Astrocyte of the cerebellum (primary cell): ENCODE results near the gene ASZ1.

Experiments
- DNase-seq: peaks from one replicate; pipeline ENCODE4 v3.0.0-alpha.2; 2011; ENCODE audit warnings: low read depth
- H3K4me3 ChIP-seq: 2 replicates; pipeline ENCODE4 v1.5.1; 2011; ENCODE audit warnings: mild to moderate bottlenecking, low read depth, low read length, moderate library complexity
- in situ Hi-C: cut with HindIII; loops from 2 replicates; pipeline ENCODE4 v1.10.0; 2017; ENCODE audit warnings: low sequenced_read_pairs
- TF ChIP-seq, protein P1 (sequence below): IDR thresholded peaks from 2 replicates; pipeline ENCODE4 v1.5.1; 2012; ENCODE audit warnings: low read length, low read depth, moderate library complexity, mild to moderate bottlenecking; ENCODE audit errors: missing control alignments

The ASZ1 gene

DNA sequence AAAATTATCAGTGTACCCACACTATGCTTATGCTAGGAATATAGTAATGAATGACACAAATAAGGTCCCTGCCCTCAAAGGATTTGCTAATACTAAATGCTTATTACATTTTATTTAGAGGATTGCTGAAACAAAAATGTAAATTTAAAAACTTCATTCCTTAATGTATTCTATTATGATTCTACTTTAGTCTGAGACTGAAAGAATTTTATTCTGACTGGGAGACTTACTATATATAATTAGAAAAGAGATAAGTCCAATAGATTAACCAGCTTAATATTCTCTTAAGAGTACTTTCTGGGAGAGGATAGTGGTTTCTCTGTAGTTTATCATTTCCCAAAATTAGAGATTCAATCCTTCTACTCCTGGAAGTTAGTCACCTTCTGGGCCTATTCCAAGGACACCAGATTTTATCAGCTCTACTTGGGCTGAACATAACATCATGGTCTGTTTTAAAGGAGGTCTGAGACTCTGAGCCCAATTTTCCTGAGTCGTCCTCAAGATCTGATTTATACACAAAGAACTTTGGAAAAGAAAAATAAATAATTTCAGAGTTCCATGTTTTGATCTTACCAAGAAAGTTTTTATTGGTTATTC lies 41.1 kb downstream of the ASZ1 start:
- in situ Hi-C loops: no loop called here
- no peak for DNase-seq
- no peak overlapping the region for H3K4me3 ChIP-seq
- TF ChIP-seq, protein P1, sequence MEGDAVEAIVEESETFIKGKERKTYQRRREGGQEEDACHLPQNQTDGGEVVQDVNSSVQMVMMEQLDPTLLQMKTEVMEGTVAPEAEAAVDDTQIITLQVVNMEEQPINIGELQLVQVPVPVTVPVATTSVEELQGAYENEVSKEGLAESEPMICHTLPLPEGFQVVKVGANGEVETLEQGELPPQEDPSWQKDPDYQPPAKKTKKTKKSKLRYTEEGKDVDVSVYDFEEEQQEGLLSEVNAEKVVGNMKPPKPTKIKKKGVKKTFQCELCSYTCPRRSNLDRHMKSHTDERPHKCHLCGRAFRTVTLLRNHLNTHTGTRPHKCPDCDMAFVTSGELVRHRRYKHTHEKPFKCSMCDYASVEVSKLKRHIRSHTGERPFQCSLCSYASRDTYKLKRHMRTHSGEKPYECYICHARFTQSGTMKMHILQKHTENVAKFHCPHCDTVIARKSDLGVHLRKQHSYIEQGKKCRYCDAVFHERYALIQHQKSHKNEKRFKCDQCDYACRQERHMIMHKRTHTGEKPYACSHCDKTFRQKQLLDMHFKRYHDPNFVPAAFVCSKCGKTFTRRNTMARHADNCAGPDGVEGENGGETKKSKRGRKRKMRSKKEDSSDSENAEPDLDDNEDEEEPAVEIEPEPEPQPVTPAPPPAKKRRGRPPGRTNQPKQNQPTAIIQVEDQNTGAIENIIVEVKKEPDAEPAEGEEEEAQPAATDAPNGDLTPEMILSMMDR: no peak

DNA sequence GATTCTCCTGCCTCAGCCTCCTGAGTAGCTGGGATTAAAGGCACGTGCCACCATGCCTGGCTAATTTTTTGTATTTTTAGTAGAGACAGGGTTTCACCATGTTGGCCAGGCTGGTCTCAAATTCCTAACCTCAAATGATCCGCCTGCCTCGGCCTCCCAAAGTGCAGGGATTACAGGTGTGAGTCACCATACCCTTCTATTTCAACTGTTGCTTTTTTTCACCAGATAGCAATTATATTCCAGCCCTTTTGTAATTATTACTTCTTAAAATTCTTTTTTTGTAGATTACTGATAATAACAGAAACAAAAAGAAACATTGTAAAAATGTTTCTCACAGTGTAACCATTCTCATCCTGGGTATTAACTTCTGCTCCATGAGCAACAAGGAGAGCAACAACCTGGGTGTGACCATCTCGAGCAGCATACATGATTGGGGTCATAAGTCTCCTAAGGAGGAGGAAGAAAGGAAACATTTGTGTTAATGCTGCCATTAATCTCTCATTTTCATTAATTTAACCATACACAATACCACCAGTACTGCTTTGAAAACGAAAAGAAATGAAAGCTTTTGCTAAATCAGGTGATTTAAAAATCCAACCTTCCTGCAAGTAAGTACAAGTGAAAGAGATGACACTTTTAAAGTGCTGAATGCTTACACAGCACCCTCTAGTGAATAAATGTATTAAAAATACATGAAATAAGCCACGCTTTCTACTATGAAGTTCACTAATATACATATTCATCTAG lies 41.8 kb downstream of the ASZ1 start:
- in situ Hi-C loops: no loop called here
- DNase-seq: peak; percentile 12
- TF ChIP-seq, protein P1: peak; percentile 30
- H3K4me3 ChIP-seq: no peak overlapping the region

DNA sequence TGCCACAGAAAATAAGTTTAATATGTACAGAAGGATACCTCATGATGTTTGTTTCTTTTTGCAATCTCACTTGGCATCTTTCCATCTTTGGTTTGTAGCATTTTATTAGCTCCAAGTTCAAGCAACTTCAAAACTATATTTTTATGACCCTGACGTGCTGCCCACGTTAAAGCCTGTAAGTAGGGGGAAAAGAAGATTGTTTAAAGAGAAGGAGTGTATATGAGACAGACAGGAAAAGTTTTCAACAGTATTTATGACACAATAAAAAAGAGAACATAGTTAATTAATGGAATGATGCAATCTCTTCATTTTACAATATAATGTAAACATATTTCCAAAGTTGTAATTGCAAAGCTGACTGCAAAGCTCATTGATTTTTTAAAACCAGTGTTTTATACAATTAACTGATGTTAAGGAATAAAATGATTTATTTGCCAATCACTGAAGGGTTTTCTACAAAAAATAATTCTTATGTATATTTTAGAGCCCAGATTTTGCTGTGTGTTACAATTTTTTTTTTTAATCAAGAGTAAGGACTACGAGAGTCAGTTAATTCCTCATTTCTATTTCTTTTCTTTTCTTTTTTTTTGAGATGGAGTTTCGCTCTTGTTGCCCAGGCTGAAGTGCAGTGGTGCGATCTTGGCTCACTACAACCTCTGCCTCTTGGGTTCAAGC lies 42.5 kb downstream of the ASZ1 start:
- TF ChIP-seq, protein P1: no peak
- no peak for DNase-seq
- in situ Hi-C loops: no loop called here
- no peak overlapping the region for H3K4me3 ChIP-seq

DNA sequence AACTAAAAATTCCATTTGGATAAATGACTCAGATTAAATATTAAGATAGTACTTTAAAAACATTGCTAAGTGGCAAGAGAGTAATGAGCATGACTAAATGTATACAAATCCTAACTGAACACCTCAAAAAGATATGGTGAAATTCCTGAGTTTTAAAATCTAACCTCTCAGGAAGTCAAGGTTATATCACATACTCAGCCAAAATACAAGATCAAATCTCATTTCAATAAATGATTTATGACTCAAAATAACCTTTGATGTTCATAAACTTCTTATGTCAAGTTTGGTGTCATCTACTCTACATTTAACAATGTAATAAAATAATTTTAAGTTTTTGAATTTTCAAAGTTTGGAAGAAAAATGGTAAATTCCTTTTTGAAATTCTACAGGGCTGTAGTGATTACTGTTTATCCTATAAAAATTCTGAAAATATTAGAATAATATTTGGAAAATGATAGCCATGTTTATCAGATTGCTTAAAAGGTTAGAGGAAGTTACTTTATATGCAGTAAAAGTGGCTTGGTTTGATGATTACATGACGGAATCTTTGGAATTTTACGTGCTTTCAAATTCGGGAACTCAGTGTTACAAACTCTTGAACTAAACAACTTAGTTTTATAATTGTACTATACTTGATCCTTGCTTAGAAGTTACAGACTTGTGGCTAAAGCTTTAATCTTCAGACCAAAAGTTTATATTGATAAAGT lies 43.7 kb downstream of the ASZ1 start:
- no peak overlapping the region for H3K4me3 ChIP-seq
- TF ChIP-seq, protein P1: no peak
- in situ Hi-C loops: no loop called here
- no peak for DNase-seq

DNA sequence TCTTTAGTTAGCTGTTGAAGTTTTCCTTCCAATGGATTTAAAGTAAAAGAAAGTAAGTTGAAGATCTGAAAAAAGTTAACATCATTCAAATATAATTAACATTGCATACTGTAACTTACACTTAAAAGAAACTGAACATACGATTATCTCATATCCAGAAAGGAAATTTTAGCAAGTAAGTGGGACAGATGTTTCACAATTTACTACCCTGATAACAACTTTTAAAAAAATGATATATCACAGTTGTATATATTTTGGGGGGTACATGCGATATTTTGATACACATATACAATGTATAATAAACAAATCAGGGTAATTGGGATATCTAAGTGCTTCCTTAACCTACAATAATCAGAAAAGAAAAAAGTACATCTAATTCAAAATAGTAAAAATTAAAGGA lies 44.2 kb downstream of the ASZ1 start:
- no peak for DNase-seq
- TF ChIP-seq, protein P1: no peak
- in situ Hi-C loops: no loop called here

DNA sequence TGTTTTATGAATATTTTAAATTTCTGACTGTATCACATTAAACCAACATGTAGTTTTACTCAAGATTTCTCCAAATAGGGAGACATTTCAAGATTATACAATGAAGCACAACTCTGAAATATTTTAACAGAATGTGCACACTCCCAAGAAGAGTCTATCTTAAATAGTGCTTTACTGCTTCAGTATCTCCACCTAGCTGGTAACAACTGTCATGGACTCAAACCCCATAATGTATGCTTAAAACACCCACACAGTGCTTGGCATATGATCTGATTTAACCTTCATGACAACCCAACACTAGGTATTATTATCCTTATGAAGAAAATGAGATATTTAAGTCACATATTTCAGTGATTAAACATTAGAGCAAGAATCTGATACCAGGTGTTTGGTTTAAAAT lies 45.9 kb downstream of the ASZ1 start:
- DNase-seq: no peak
- no peak overlapping the region for H3K4me3 ChIP-seq
- in situ Hi-C loops: no loop called here
- TF ChIP-seq, protein P1: no peak

More for the DNA sequence above, 44.2 kb downstream of the ASZ1 start:
- no peak overlapping the region for H3K4me3 ChIP-seq
